Tibial nerve (tissue), 4 donors: ENCODE measurements around the gene EFNB2. TPM values are rescaled to one million over a fixed set of nuclear protein-coding genes. Genes with fewer than 3 reads are reported as not detected.

ENCODE experiments used
- DNase-seq, 2 donors: peaks; one replicate each; pipeline ENCODE4 v3.0.0-alpha.2; 2019; ENCODE audit warnings: low spot score in 2 of 2
- H3K27ac ChIP-seq, 4 donors: fragments of 200-600 bp; sonication (generic) in 3 of 4; one replicate each; pipeline ENCODE4 v1.5.1; 2017 to 2019; ENCODE audit warnings: mild to moderate bottlenecking in 1 of 4
- H3K27me3 ChIP-seq, 2 donors: fragments of 200-600 bp; sonication (generic) in 1 of 2; one replicate each; pipeline versions ENCODE4 v1.5.1 to v1.6.0; 2017 to 2019
- H3K36me3 ChIP-seq, 3 donors: fragments of 200-600 bp; sonication (generic); one replicate each; pipeline ENCODE4 v1.5.1; 2018 to 2019
- H3K4me1 ChIP-seq, 4 donors: fragments of 200-600 bp; sonication (generic) in 3 of 4; one replicate each; pipeline ENCODE4 v1.5.1; 2017 to 2019
- H3K4me3 ChIP-seq, 4 donors: fragments of 200-600 bp; sonication (generic) in 3 of 4; one replicate each; pipeline ENCODE4 v1.5.1; 2017 to 2019; ENCODE audit warnings: mild to moderate bottlenecking in 1 of 4, moderate library complexity in 1 of 4
- H3K9me3 ChIP-seq, 4 donors: fragments of 200-600 bp; sonication (generic) in 3 of 4; one replicate each; pipeline ENCODE4 v1.5.1; 2017 to 2019
- CTCF ChIP-seq, 5 experiments: fragments of 200-600 bp in 3 of 5; fragments of 450-650 bp in 2 of 5; sonication (generic) in 3 of 5; IDR thresholded peaks; one replicate each; pipeline ENCODE4 v1.5.1; 2016 to 2019; ENCODE audit warnings: antibody characterized with exemption in 5 of 5, mild to moderate bottlenecking in 3 of 5, moderate library complexity in 2 of 5
- EP300 ChIP-seq, 2 donors: sonication (generic); formaldehyde crosslinking; IDR thresholded peaks; one replicate each; pipeline ENCODE4 v1.6.1; 2017; ENCODE audit warnings: antibody characterized with exemption in 2 of 2, mild to moderate bottlenecking in 1 of 2
- POLR2A ChIP-seq, 2 donors: fragments of 450-650 bp; IDR thresholded peaks; one replicate each; pipeline ENCODE4 v1.6.1; 2017; ENCODE audit warnings: antibody characterized with exemption in 2 of 2, mild to moderate bottlenecking in 2 of 2, moderate library complexity in 2 of 2
- WGBS, 2 donors: methylation state at CpG; one replicate each; pipeline ENCODE4 v1.1.5; 2018; 5-methylcytosine and 5-hydroxymethylcytosine counted together
- total RNA-seq, 4 donors: library from RNA; depleted of rRNA; stranded (reverse); fragments of >200 nt; gene quantifications; one replicate each; pipeline ENCODE4 v1.1.0, GENCODE V29; 2016

EFNB2 gene
- total RNA-seq, 4 donors from 2014 or later = 12.6 to 20.8 (median 18.3) TPM

DNA sequence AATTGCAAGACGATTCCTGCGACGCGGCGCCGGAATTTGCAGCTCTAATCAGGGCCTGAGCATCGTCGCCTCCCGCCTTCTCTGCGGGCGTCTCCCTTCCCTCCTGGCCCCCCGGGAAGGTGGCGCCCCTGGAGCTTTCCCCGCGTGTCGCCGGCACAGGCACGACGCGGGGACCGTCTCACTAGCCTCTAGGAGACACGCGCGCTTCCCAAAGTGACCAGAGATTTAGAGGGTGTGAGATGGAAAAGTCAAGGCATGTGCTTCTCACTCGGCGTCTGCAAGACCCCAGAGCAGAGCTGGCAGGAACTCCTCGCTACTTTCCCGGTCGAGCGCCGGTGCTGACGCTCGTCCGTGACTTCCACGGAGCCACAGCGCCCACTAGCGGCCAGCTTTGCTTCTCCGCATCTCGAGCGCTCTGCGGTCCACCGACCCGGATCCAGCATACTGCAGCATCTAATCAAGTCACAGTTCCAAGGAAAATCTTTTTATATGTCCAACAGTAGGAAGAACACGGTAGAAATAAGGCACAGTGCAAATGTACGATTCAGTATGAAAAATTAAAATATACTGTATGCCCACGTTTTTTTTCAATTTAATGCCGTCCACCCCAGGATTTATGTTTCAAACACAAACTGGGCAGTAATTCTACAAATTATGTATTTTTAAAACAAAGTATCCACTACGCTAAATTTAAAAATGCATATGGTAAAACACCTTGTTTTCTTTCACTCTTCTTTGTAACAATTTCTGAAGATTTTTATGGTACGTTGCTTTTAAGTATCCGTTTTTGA is 977 bp upstream of the EFNB2 start:
- WGBS, 2 donors = 6 to 7% methylated on average over 46 to 50 of the region's 50 CpGs
- H3K9me3 ChIP-seq = no peaks in the 10 kb centered on the region
- H3K4me1 ChIP-seq = peaks cover 0 to 25% (median 11%) of the 10 kb centered on the region in 4 donors
- DNase-seq = peak; percentile 82 to 89
- H3K27ac ChIP-seq = peak overlapping the region; percentile 22 to 85 (median 56)
- peak overlapping the region; percentile 49 to 82 (median 67) for H3K4me3 ChIP-seq
- TF ChIP-seq EP300 (IDR thresholded peaks at IDR 0.05) (peak in 1 of 2 donors; percentile 60), POLR2A (IDR thresholded peaks at IDR 0.05) (no peak), CTCF (IDR thresholded peaks at IDR 0.05) (peak; percentile 88 to 97 (median 91))
- H3K27me3 ChIP-seq = no peaks in the 10 kb centered on the region
- peaks cover 0 to 8% (median 0%) of the 10 kb centered on the region in 3 donors for H3K36me3 ChIP-seq

GRCh38 chr13:106534639-106535551 is 567 bp downstream of the EFNB2 start:
- WGBS, 2 donors = 0% methylated on average over 73 to 81 of the region's 121 CpGs
- no peak for DNase-seq
- no peak for TF ChIP-seq POLR2A (IDR thresholded peaks at IDR 0.05)
- no peak for TF ChIP-seq EP300 (IDR thresholded peaks at IDR 0.05)
- TF ChIP-seq CTCF (IDR thresholded peaks at IDR 0.05) = no peak
- H3K27me3 ChIP-seq = no peaks in the 10 kb centered on the region
- no peaks in the 10 kb centered on the region for H3K36me3 ChIP-seq
- no peaks in the 10 kb centered on the region for H3K9me3 ChIP-seq
- H3K4me3 ChIP-seq = peak overlapping the region; percentile 49 to 82 (median 74)
- peaks cover 0 to 36% (median 11%) of the 10 kb centered on the region in 4 donors for H3K4me1 ChIP-seq
- peak overlapping the region; percentile 72 to 94 (median 82) for H3K27ac ChIP-seq

DNA sequence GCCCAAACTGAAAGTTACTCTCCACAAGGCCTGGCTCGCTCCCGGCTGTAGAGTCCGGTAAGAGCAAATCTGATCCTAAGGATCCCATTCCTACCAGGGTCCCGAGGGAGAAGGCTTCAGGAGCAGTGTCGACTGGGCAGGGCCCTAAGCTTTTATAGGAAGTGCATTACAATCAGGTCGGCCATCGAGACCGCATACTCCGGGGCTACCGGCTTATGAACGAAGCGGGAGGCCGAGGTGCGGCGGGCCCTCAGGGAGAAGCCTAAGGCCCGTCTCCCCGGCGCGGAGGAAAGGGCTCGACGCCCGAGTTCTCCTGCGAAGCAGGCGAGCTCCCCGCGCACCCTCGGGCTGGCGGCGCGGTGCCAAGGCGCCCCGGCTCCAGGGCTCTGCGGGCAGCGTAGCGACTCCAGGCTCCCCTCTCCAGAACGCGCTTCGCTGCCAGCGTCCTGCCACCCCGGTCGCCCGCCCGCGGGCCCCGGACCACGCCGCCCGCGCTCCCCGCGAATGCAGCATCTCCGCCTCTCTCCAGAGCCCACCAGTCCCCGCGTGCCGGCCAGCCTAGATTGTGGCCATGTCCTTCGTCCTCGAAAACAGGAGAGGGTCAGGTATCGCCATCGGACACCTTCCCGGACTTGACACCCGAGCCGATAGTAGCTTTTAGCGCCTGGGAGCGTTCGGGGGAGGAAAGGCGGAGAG is 1.4 kb downstream of the EFNB2 start:
- peak overlapping the region; percentile 49 to 75 (median 64) for H3K4me3 ChIP-seq
- H3K9me3 ChIP-seq = no peaks in the 10 kb centered on the region
- H3K27me3 ChIP-seq = no peaks in the 10 kb centered on the region
- 0 to 1% methylated on average over 14 to 25 of the region's 66 CpGs for WGBS, 2 donors
- TF ChIP-seq POLR2A (IDR thresholded peaks at IDR 0.05) (no peak), CTCF (IDR thresholded peaks at IDR 0.05) (no peak), EP300 (IDR thresholded peaks at IDR 0.05) (no peak)
- DNase-seq = peak in 1 of 2 donors; percentile 44
- peaks cover 0 to 36% (median 11%) of the 10 kb centered on the region in 4 donors for H3K4me1 ChIP-seq
- no peaks in the 10 kb centered on the region for H3K36me3 ChIP-seq
- H3K27ac ChIP-seq = peak overlapping the region; percentile 72 to 94 (median 82)

GRCh38 chr13:106533101-106533942 is 2.1 kb downstream of the EFNB2 start:
- WGBS, 2 donors = 3 to 4% methylated on average over 42 to 44 of the region's 44 CpGs
- Histone ChIP-seq H3K27ac (peak overlapping the region; percentile 72 to 94 (median 82)), H3K9me3 (no peaks in the 10 kb centered on the region), H3K4me1 (peaks cover 0 to 36% (median 11%) of the 10 kb centered on the region in 4 donors), H3K27me3 (no peaks in the 10 kb centered on the region), H3K4me3 (peak overlapping the region; percentile 49 to 75 (median 64)), H3K36me3 (no peaks in the 10 kb centered on the region)
- TF ChIP-seq CTCF (IDR thresholded peaks at IDR 0.05) = peak; percentile 36 to 77 (median 64)
- peak in 1 of 2 donors; percentile 18 for TF ChIP-seq POLR2A (IDR thresholded peaks at IDR 0.05)
- TF ChIP-seq EP300 (IDR thresholded peaks at IDR 0.05) = peak in 1 of 2 donors; percentile 10
- peak; percentile 67 to 72 for DNase-seq
